CD14-positive monocyte (primary cell): Measurements from ENCODE around the gene MORN1. TPM values are rescaled to one million over a fixed set of nuclear protein-coding genes. Genes with fewer than 3 reads are reported as not detected.

Experiments
- DNase-seq, 3 donors: peaks; one replicate each; pipeline ENCODE4 v3.0.0-alpha.2; 2011 to 2022
- H2AFZ ChIP-seq: 2 replicates; pipeline ENCODE4 v1.6.0; 2012; ENCODE audit warnings: mild to moderate bottlenecking, low read depth, low read length, inconsistent platforms; ENCODE audit not compliant: insufficient read depth, poor library complexity, severe bottlenecking
- H3K27ac ChIP-seq, 2 donors: 1 replicate in 1 of 2; 2 replicates in 1 of 2; pipeline ENCODE4 v1.5.1; 2012 to 2013; ENCODE audit warnings: low read length in 2 of 2, control low read depth in 1 of 2, inconsistent platforms in 1 of 2, low read depth in 1 of 2, mild to moderate bottlenecking in 1 of 2
- H3K27me3 ChIP-seq, 2 donors: one replicate each; pipeline versions ENCODE4 v1.6.0 to v1.6.1; 2011 to 2013; ENCODE audit warnings: low read length in 2 of 2; ENCODE audit not compliant: control insufficient read depth in 2 of 2, insufficient read depth in 2 of 2
- H3K36me3 ChIP-seq, 2 donors: replicated peaks in 1 of 2; 1 replicate in 1 of 2; 2 replicates in 1 of 2; pipeline versions ENCODE4 v1.5.1 to v1.6.1; 2012 to 2013; ENCODE audit warnings: low read length in 2 of 2, control low read depth in 1 of 2, inconsistent platforms in 1 of 2, mild to moderate bottlenecking in 1 of 2; ENCODE audit not compliant: insufficient read depth in 2 of 2, control insufficient read depth in 1 of 2
- H3K4me1 ChIP-seq, 2 donors: 1 replicate in 1 of 2; 2 replicates in 1 of 2; pipeline versions ENCODE4 v1.5.1 to v1.6.1; 2012 to 2013; ENCODE audit warnings: low read length in 2 of 2, control low read depth in 1 of 2, inconsistent platforms in 1 of 2, mild to moderate bottlenecking in 1 of 2, moderate library complexity in 1 of 2; ENCODE audit not compliant: insufficient read depth in 2 of 2, control insufficient read depth in 1 of 2
- H3K4me2 ChIP-seq: replicated peaks from 2 replicates; pipeline ENCODE3; 2012; ENCODE audit warnings: low read length, moderate library complexity, mild to moderate bottlenecking; ENCODE audit not compliant: poor library complexity, severe bottlenecking; ENCODE audit errors: extremely low read depth
- H3K4me3 ChIP-seq, 3 experiments: fragments of 200-600 bp in 1 of 3; sonication (generic) in 1 of 3; replicated peaks in 1 of 3; 1 replicate in 2 of 3; 2 replicates in 1 of 3; pipeline ENCODE4 v1.5.1; 2011 to 2013; ENCODE audit warnings: low read length in 3 of 3, mild to moderate bottlenecking in 3 of 3, control low read depth in 2 of 3, low read depth in 2 of 3, inconsistent platforms in 1 of 3, moderate library complexity in 1 of 3
- H3K79me2 ChIP-seq: 2 replicates; pipeline ENCODE4 v1.6.0; 2012; ENCODE audit warnings: mild to moderate bottlenecking, control low read depth, inconsistent platforms, low read length, moderate library complexity; ENCODE audit not compliant: insufficient read depth
- H3K9ac ChIP-seq: 2 replicates; pipeline ENCODE4 v1.6.0; 2017; ENCODE audit warnings: low read length, mild to moderate bottlenecking; ENCODE audit not compliant: insufficient read depth, poor library complexity, severe bottlenecking
- H3K9me3 ChIP-seq, 2 donors: replicated peaks in 1 of 2; 1 replicate in 1 of 2; 2 replicates in 1 of 2; pipeline versions ENCODE4 v1.5.1 to v1.6.1; 2012 to 2013; ENCODE audit warnings: low read length in 2 of 2, control low read depth in 1 of 2; ENCODE audit not compliant: control insufficient read depth in 1 of 2, insufficient read depth in 1 of 2
- H4K20me1 ChIP-seq: 2 replicates; pipeline ENCODE4 v1.6.0; 2012; ENCODE audit warnings: mild to moderate bottlenecking, low read length, control low read depth, moderate library complexity; ENCODE audit not compliant: insufficient read depth
- H3K27ac Mint-ChIP-seq, 7 donors: one replicate each; pipeline ENCODE4 v1.8.0; 2020; ENCODE audit warnings: mild to moderate bottlenecking in 7 of 7, mixed read lengths in 7 of 7, moderate library complexity in 6 of 7, inconsistent platforms in 2 of 7
- H3K27me3 Mint-ChIP-seq, 3 donors: one replicate each; pipeline ENCODE4 v1.8.0; 2021 to 2022; ENCODE audit warnings: low read depth in 3 of 3, mild to moderate bottlenecking in 3 of 3, mixed read lengths in 3 of 3, moderate library complexity in 3 of 3, inconsistent platforms in 1 of 3
- H3K36me3 Mint-ChIP-seq, 2 donors: one replicate each; pipeline ENCODE4 v1.8.0; 2020; ENCODE audit warnings: mixed read lengths in 2 of 2, inconsistent platforms in 1 of 2, mild to moderate bottlenecking in 1 of 2
- H3K4me1 Mint-ChIP-seq: one replicate; pipeline ENCODE4 v1.8.0; 2020; ENCODE audit warnings: mild to moderate bottlenecking, mixed read lengths
- H3K4me3 Mint-ChIP-seq, 2 donors: one replicate each; pipeline ENCODE4 v1.8.0; 2020; ENCODE audit warnings: mild to moderate bottlenecking in 2 of 2, mixed read lengths in 2 of 2, moderate library complexity in 1 of 2
- H3K9me3 Mint-ChIP-seq, 7 donors: one replicate each; pipeline ENCODE4 v1.8.0; 2020 to 2022; ENCODE audit warnings: mixed read lengths in 7 of 7, mild to moderate bottlenecking in 6 of 7, moderate library complexity in 6 of 7, inconsistent platforms in 2 of 7
- WGBS: methylation state at CpG from one replicate; pipeline ENCODE4 v1.1.5; 2013; ENCODE audit warnings: missing lambda C conversion rate; ENCODE audit not compliant: insufficient coverage; 5-methylcytosine and 5-hydroxymethylcytosine counted together
- intact Hi-C, 2 donors: fragments of 100-400 bp; cut with micrococcal nuclease; formaldehyde crosslinking; loops; one replicate each; pipeline versions ENCODE4 v1.15.0 to v1.15.1; 2023
- polyA plus RNA-seq, 3 donors: library from polyadenylated mRNA; depleted of rRNA in 1 of 3; unstranded in 2 of 3; stranded (reverse) in 1 of 3; fragments of 300-500 nt in 2 of 3; fragments of >200 nt in 1 of 3; fragmentation: Illumina TruSeq in 2 of 3; gene quantifications; 1 replicate in 2 of 3; 2 replicates in 1 of 3; pipeline ENCODE4 v1.2.3, GENCODE V29; 2012 to 2021
- TF ChIP-seq, protein P1 (sequence below): fragments of 200-600 bp; IDR thresholded peaks from one replicate; pipeline ENCODE4 v1.8.0; 2022; ENCODE audit warnings: antibody characterized with exemption, mild to moderate bottlenecking

Gene MORN1
- polyA plus RNA-seq, 3 donors: 1.5 to 3.0 (median 1.7) TPM

DNA sequence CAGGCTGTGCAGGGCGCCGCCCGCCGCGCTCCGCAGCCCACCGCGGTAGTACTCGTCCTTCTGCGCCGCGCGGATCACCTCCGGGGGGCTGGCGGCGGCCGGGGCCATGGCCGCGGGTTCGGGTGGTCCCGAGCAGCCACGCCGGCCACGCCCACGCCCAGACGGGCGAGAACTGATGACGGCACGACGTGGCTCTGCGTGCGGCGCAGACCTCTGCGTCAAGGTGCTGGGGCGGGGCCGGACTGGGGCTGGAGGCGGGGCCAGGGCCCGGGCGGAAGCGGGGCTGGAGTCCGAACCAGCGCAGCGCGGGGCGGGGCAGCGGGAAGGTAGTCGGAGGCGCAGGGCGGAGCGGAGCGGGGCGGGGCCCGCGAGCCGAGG is 21.0 kb upstream of the MORN1 start, which contains the start of gene PEX10:
Gene PEX10, minus strand, starts transcription at position 170 of the 378 bp plus-strand sequence. Its CDS starts 62 bp downstream, at position 108.
- H3K4me2 ChIP-seq: peak within 1 kb of the TSS; percentile 86
- H3K4me3 ChIP-seq: peak within 1 kb of the TSS; percentile 60 to 91 (median 74)
- TF ChIP-seq, protein P1, sequence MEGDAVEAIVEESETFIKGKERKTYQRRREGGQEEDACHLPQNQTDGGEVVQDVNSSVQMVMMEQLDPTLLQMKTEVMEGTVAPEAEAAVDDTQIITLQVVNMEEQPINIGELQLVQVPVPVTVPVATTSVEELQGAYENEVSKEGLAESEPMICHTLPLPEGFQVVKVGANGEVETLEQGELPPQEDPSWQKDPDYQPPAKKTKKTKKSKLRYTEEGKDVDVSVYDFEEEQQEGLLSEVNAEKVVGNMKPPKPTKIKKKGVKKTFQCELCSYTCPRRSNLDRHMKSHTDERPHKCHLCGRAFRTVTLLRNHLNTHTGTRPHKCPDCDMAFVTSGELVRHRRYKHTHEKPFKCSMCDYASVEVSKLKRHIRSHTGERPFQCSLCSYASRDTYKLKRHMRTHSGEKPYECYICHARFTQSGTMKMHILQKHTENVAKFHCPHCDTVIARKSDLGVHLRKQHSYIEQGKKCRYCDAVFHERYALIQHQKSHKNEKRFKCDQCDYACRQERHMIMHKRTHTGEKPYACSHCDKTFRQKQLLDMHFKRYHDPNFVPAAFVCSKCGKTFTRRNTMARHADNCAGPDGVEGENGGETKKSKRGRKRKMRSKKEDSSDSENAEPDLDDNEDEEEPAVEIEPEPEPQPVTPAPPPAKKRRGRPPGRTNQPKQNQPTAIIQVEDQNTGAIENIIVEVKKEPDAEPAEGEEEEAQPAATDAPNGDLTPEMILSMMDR: no peak

DNA sequence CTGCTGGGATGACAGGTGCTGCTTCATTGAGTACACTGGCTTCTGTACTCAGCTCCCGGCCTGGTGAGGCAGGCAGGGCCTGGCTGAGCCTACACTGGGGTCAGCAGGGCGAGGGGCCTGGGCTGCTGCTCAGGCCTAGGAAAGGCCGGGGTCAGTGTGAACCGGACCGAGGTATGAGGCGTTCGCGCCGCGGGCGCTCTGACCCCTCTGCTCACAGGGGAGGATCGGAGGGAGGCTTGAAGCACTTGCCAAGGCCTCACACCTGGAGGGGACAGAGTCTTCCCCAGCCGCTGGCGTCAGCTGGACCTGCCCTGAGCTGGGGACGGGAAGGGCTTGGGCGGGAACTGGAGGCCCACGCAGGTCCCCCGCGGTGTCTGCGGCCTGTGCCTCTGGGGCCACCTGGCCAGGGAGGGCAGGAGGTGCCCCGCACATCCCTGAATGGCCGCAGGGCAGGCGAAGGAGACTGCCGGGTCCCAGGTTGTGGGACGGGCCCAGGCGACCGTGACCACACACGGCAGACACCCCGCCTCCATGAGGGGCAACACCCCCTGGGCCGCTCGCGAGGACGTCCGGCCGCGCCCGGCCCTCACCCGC is 20.5 kb upstream of the MORN1 start:
- Mint-ChIP-seq H3K4me1 (peaks cover 19% of the 10 kb centered on the region), H3K9me3 (peaks cover 0 to 4% (median 0%) of the 10 kb centered on the region in 7 donors), H3K4me3 (peak overlapping the region; percentile 76 to 81)

More for the DNA sequence above, 21.0 kb upstream of the MORN1 start, which contains the start of gene PEX10:
- Histone ChIP-seq H3K4me1 (peaks cover 24 to 46% of the 10 kb centered on the region in 2 donors), H4K20me1 (no peaks in the 10 kb centered on the region), H3K79me2 (peaks cover 5% of the 10 kb centered on the region), H3K27ac (peak within 1 kb of the TSS; percentile 27 to 92), H3K36me3 (no peaks in the 10 kb centered on the region), H2AFZ (peak within 1 kb of the TSS; percentile 98), H3K9ac (peak within 1 kb of the TSS; percentile 94), H3K9me3 (no peaks in the 10 kb centered on the region), H3K27me3 (peaks cover 0 to 13% of the 10 kb centered on the region in 2 donors)
- Mint-ChIP-seq H3K27ac (peak within 1 kb of the TSS; percentile 50 to 86 (median 77)), H3K9me3 (peaks cover 0 to 4% (median 0%) of the 10 kb centered on the region in 7 donors), H3K4me1 (peaks cover 19% of the 10 kb centered on the region), H3K36me3 (peaks cover 7 to 16% of the 10 kb centered on the region in 2 donors), H3K4me3 (peak within 1 kb of the TSS; percentile 76 to 81), H3K27me3 (peaks cover 28 to 34% (median 28%) of the 10 kb centered on the region in 3 donors)
- peak; percentile 93 to 94 (median 94) for DNase-seq
- WGBS: 0% methylated on average over 55 of the region's 55 CpGs
- intact Hi-C loops: loop anchor here (1.0 to 10.0 kb wide), 9 partner anchors 21 to 490 kb away; partner anchors contain the start of genes PANK4 (in 2 of the 2), MORN1 (in 1 of the 2), PRXL2B (in 1 of the 2) and RER1 (in 1 of the 2)

More for the DNA sequence above, 20.5 kb upstream of the MORN1 start:
- H3K36me3 Mint-ChIP-seq: peaks cover 7 to 16% of the 10 kb centered on the region in 2 donors
- Histone ChIP-seq H3K4me2 (peak overlapping the region; percentile 86), H3K79me2 (peaks cover 5% of the 10 kb centered on the region), H3K4me3 (peak overlapping the region; percentile 46 to 91 (median 60)), H3K4me1 (peaks cover 24 to 44% of the 10 kb centered on the region in 2 donors), H3K9me3 (no peaks in the 10 kb centered on the region), H3K27ac (peak overlapping the region; percentile 27 to 92), H4K20me1 (no peaks in the 10 kb centered on the region), H3K9ac (peak overlapping the region; percentile 94), H3K36me3 (no peaks in the 10 kb centered on the region), H2AFZ (peak overlapping the region; percentile 98), H3K27me3 (peaks cover 0 to 13% of the 10 kb centered on the region in 2 donors)
- 10% methylated on average over 38 of the region's 38 CpGs for WGBS
- peaks cover 26 to 30% (median 27%) of the 10 kb centered on the region in 3 donors for H3K27me3 Mint-ChIP-seq
- DNase-seq: peak in 1 of 3 donors; percentile 21
- intact Hi-C loops: loop anchor here (1.0 to 10.0 kb wide), 9 partner anchors 21 to 490 kb away; partner anchors contain the start of genes PANK4 (in 2 of the 2), MORN1 (in 1 of the 2), PRXL2B (in 1 of the 2) and RER1 (in 1 of the 2)
- TF ChIP-seq, protein P1: no peak
- H3K27ac Mint-ChIP-seq: peak overlapping the region; percentile 50 to 86 (median 77)
